Testis (tissue), 3 donors: ENCODE results near the gene FAM221B. TPM values are rescaled to one million over a fixed set of nuclear protein-coding genes. Genes with fewer than 3 reads are reported as not detected.

Experiments
- DNase-seq: peaks from one replicate; pipeline ENCODE4 v3.0.0-alpha.2; 2019
- H3K27ac ChIP-seq, 2 donors: fragments of 200-600 bp; sonication (generic); one replicate each; pipeline ENCODE4 v1.5.1; 2019
- H3K27me3 ChIP-seq: fragments of 200-600 bp; sonication (generic); one replicate; pipeline ENCODE4 v1.5.1; 2019
- H3K36me3 ChIP-seq: fragments of 200-600 bp; sonication (generic); one replicate; pipeline ENCODE4 v1.5.1; 2017; ENCODE audit warnings: low read depth; ENCODE audit errors: missing control alignments
- H3K4me1 ChIP-seq: fragments of 200-600 bp; sonication (generic); one replicate; pipeline ENCODE4 v1.5.1; 2019
- H3K4me3 ChIP-seq, 2 donors: fragments of 200-600 bp; sonication (generic); one replicate each; pipeline ENCODE4 v1.5.1; 2017 to 2019
- H3K9me3 ChIP-seq: fragments of 200-600 bp; sonication (generic); one replicate; pipeline ENCODE4 v1.5.1; 2017
- CTCF ChIP-seq, 3 experiments: fragments of 450-650 bp in 2 of 3; fragments of 200-600 bp in 1 of 3; sonication (generic) in 1 of 3; IDR thresholded peaks; one replicate each; pipeline ENCODE4 v1.5.1; 2016 to 2019; ENCODE audit warnings: antibody characterized with exemption in 3 of 3, mild to moderate bottlenecking in 2 of 3, moderate library complexity in 1 of 3
- POLR2A ChIP-seq: fragments of 450-650 bp; IDR thresholded peaks from one replicate; pipeline ENCODE4 v1.6.1; 2017; ENCODE audit warnings: antibody characterized with exemption, mild to moderate bottlenecking, moderate library complexity
- WGBS, 2 donors: methylation state at CpG; one replicate each; pipeline ENCODE4 v1.1.5; 2018; 5-methylcytosine and 5-hydroxymethylcytosine counted together
- intact Hi-C: fragments of 100-400 bp; cut with DNase I; formaldehyde crosslinking; loops from one replicate; pipeline ENCODE4 v1.15.1; 2023; ENCODE audit warnings: low total_unique reads
- polyA plus RNA-seq: library from polyadenylated mRNA; stranded (reverse); fragments of 350-450 nt; fragmentation: Illumina TruSeq; extraction: RNeasy Lipid Tissue Mini Kit (QIAGEN cat#74804); gene quantifications from one replicate; pipeline ENCODE4 v1.2.3, GENCODE V29; 2014; ENCODE audit warnings: low read depth, low replicate concordance; ENCODE audit not compliant: insufficient read depth
- total RNA-seq, 2 donors: library from RNA; depleted of rRNA; stranded (reverse); fragments of >200 nt; gene quantifications; one replicate each; pipeline ENCODE4 v1.2.3, GENCODE V29; 2016

FAM221B gene
- total and polyA plus RNA-seq, 3 donors from 2014 or later: 4.2 to 17.1 (median 7.2) TPM

DNA sequence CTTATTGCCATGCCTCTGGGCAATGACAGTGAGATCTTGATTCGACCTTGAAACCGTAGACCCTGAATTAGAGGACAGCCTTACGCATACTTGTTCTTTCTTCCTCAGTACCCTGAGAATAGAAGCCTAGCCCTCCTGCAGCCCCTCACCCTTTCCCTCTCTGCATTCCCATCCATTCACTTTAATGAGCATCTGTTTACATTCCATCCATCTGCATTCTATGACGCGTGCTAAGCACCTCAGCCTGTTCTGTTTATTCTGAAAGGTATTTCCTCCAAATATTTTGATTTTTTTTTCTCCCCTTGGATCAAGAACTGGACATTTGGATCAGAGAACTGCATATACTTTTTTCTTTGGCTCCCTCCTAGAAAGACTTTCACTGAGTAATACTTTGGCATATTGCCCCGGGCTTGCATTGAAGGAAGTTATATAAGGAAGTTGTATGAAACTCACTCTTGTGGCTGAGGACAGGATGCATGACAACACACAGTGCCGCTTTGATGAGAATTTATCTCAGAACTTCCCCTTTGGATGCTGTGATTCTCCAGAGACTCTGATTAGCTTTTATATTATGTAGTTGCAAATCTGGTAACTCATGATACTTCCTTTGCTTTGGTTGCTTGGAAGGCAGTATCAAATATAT, 16.2 kb upstream of the FAM221B start:
- H3K4me1 ChIP-seq: peaks cover 29% of the 10 kb centered on the region
- no peaks in the 10 kb centered on the region for H3K27me3 ChIP-seq
- peak; percentile 39 for DNase-seq
- no peaks in the 10 kb centered on the region for H3K36me3 ChIP-seq
- intact Hi-C loops: no loop called here
- H3K4me3 ChIP-seq: no peak overlapping the region
- H3K9me3 ChIP-seq: no peaks in the 10 kb centered on the region
- TF ChIP-seq POLR2A (no peak), CTCF (IDR thresholded peaks at IDR 0.05) (no peak)
- WGBS, 2 donors: 50 to 52% methylated on average over 7 of the region's 7 CpGs
- H3K27ac ChIP-seq: peak overlapping the region in 1 of 2 donors; percentile 22

DNA sequence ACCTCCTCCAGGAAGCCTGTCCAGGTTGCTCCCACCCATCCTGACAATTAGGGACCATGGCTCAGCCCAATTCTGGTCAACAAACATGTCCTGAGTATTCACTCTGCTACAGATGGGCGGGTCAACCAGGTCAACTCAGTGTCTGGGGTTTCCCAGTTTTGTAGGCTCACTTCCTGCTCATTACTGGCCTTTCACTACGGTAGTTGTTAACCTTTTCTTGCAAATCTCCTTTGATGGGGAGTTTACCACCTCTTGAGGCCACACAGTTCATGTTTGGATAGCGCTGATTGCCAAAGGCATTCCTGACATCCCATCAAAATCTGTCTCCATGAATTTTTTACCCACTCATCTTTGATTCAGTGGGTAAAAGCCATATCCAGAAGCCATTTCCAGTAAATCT, 14.3 kb upstream of the FAM221B start:
- no peaks in the 10 kb centered on the region for H3K36me3 ChIP-seq
- no peak for TF ChIP-seq POLR2A
- intact Hi-C loops: no loop called here
- no peaks in the 10 kb centered on the region for H3K27me3 ChIP-seq
- WGBS, 2 donors: 82 to 93% methylated on average over 3 of the region's 3 CpGs
- no peaks in the 10 kb centered on the region for H3K9me3 ChIP-seq
- DNase-seq: no peak
- H3K4me1 ChIP-seq: peaks cover 26% of the 10 kb centered on the region
- no peak overlapping the region for H3K27ac ChIP-seq
- no peak overlapping the region for H3K4me3 ChIP-seq

DNA sequence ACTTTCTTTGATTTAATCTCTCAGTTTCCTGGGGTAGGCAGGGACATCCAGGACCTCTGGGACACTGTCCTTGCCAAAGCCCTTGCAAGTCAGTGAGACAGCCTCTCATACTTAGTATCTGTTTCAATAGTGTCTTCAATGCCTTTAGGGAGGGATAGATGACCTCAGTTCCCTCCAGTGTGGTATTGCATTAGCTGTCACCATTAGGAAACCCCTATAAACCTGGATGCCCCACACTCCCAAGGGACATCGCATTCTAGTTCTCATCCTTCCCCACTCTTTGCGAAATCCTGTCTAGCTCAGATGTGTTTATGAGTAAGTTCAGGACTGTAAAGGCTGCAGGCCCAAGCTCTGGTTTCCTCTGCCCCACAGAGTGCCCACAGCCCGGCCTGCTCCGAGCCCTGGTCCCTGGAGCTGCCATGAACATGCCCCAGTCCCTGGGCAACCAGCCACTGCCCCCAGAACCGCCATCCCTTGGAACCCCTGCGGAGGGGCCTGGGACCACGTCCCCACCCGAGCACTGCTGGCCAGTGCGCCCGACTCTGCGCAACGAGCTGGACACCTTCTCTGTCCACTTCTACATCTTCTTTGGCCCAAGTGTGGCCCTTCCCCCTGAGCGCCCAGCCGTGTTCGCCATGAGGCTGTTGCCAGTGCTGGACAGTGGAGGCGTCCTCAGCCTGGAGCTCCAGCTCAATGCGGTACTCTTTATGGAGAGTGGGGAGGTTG, 13.7 kb upstream of the FAM221B start:
- no peaks in the 10 kb centered on the region for H3K9me3 ChIP-seq
- H3K4me1 ChIP-seq: peaks cover 26% of the 10 kb centered on the region
- no peak for TF ChIP-seq CTCF (IDR thresholded peaks at IDR 0.05)
- no peak for TF ChIP-seq POLR2A
- intact Hi-C loops: no loop called here
- no peak overlapping the region for H3K4me3 ChIP-seq
- 98 to 100% methylated on average over 4 to 17 of the region's 17 CpGs for WGBS, 2 donors
- DNase-seq: no peak
- H3K27ac ChIP-seq: no peak overlapping the region
- H3K36me3 ChIP-seq: no peaks in the 10 kb centered on the region
- H3K27me3 ChIP-seq: no peaks in the 10 kb centered on the region

DNA sequence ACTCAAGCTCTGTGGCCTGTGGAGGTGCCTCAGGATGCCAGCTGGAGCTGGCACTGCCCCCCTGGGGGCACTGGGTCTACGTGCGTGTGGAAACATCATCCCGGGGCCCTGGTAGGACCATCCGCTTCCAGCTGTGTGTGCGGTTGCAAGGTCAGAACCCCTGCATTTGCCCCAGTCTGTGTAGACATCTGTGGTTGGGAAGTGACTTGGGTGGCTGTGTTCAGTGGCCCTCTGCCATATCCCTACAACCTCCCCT, 13.0 kb upstream of the FAM221B start:
- Histone ChIP-seq H3K4me3 (no peak overlapping the region), H3K27ac (no peak overlapping the region), H3K36me3 (no peaks in the 10 kb centered on the region), H3K4me1 (peaks cover 23% of the 10 kb centered on the region), H3K27me3 (no peaks in the 10 kb centered on the region), H3K9me3 (no peaks in the 10 kb centered on the region)
- no peak for DNase-seq
- 0 to 78% methylated on average over 1 to 5 of the region's 5 CpGs for WGBS, 2 donors
- TF ChIP-seq POLR2A: no peak
- no peak for TF ChIP-seq CTCF (IDR thresholded peaks at IDR 0.05)
- intact Hi-C loops: no loop called here

- Histone ChIP-seq H3K27ac (no peak overlapping the region), H3K4me3 (no peak overlapping the region), H3K9me3 (no peaks in the 10 kb centered on the region), H3K36me3 (no peaks in the 10 kb centered on the region), H3K4me1 (peaks cover 18% of the 10 kb centered on the region), H3K27me3 (no peaks in the 10 kb centered on the region)
- TF ChIP-seq POLR2A: no peak
- no peak for TF ChIP-seq CTCF (IDR thresholded peaks at IDR 0.05)
- 94 to 96% methylated on average over 15 of the region's 15 CpGs for WGBS, 2 donors
- intact Hi-C loops: no loop called here
- DNase-seq: no peak
These were observed 12.5 kb upstream of the FAM221B start for GRCh38 chr9:35840881-35841644.
